HCEC 1CT (cell line): ENCODE measurements around the gene RNF144A.
"Not testable (repeated sequence)": the region's sequence is repeated elsewhere in the genome, so short reads cannot be mapped to it uniquely, and the experiment has no call there.

ENCODE experiments used
- DNase-seq: peaks from one replicate; pipeline ENCODE4 v3.0.0-alpha.2; 2017

Gene RNF144A

DNA sequence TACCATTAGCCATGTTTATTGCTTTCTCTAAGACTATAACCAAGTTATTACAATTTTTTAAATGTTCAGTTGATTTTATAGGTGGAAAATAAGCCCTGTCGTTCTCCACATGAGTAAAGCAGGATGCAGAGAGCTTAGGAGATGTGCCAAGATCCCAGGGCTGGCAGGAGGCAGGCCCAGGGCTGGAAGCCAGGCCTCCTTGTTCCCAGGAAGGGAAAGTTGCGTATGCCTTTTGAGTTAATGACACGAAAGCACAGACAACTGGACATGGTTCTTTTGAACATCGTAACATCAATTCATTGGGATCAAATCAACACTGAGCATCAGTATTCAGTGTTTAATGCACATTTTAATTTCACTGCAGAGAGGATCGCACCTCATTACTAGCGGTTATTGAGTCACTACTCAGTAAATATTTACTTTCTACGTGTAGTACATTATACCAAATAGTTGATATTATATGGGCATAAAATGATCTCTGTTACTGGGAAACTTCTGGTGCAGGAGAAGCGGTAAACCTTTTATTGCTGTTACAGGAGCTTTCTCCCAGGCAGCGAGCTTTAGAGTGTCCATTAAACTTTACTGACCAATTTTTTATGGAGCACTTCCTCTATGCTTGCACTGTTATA, 60.0 kb downstream of the RNF144A start:
- no peak for DNase-seq

DNA sequence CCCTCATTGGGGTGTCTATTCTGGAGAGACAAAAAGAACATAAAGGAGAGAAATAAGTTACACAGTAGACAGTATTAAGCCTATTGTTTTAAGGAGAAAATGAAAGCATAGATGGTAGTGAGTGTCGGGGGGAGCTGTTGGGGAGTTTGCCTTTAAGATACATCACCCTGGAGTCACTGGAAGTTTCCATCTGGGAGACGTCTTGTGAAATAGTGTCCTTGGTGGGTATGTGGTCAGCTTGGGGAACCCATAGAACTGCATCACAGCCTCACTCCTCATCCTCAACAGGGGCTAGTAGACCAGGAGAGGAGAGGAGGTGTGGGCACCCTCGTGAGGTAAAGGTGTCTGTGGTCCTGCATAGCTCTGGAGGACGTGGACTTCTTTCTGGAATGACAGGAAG, 60.6 kb downstream of the RNF144A start:
- DNase-seq = no peak

DNA sequence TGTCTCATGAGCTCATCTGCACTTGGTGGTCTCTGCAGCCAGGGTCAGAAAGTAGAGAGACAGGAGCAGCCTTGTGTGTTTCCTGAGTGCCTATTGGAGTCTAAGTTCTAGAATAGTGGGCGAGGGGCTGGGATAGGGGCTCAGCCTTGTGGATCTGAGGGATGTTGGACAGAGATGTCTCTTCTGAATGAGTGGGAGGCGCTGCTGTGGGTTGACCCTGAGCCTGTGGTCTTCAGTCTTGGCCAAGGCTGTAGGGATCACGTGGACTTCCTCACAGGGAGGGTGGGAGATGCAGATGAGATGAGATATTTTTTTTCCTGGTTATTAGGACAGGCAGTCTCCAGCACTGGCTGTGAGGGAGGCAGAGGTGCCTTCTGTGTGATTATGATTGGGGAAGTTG, 61.8 kb downstream of the RNF144A start:
- no peak for DNase-seq

DNA sequence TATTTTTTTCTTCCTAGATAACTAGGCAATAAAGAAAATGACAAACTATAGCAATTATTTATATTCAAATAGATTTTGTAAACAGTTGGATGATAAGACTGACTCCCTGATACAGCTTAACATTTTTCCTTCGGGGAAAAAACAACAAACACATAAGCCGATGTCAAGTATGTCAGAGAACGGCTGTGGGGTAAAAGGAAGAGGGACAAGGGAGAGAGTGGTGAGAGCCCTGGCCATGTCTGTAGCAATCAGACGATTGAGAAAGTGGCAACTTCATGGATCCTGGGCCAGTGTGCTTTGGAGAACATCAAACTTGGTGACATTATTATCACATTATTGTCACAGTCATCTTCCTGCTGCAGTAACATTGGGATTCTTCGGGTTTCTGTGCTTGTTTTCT, 65.2 kb downstream of the RNF144A start:
- DNase-seq = no peak

DNA sequence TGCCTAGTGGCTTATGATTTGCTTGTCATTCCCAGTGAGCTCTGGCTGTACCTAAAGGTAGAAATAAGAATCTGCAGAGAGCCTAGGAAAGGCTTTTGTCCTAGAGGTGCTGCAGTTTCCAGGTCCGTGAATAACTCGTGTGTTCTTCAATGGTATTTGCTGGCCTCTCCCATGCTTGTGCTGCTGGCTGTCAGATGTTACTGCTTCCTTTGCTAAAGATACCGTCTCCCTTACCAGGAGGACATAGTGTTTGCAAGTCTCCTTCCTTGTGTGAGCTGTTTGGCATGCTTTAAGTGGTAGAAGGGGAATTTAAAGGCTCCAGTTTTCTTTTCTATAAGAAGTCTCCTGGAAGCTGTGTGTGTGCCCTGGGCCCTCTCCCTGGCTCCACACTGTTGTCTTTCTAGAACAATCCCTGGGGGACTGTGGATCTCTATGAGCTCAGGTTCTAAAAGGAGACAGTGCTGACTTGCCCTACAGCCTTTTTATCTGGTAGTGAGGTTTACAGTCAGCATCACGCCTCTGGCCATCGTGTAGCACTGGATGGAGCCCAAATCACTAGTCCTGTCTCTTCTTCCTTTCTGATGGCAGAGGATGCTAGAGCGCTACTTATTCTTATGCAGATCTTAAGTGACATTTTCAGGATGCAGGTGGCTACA, 65.8 kb downstream of the RNF144A start:
- DNase-seq = no peak

DNA sequence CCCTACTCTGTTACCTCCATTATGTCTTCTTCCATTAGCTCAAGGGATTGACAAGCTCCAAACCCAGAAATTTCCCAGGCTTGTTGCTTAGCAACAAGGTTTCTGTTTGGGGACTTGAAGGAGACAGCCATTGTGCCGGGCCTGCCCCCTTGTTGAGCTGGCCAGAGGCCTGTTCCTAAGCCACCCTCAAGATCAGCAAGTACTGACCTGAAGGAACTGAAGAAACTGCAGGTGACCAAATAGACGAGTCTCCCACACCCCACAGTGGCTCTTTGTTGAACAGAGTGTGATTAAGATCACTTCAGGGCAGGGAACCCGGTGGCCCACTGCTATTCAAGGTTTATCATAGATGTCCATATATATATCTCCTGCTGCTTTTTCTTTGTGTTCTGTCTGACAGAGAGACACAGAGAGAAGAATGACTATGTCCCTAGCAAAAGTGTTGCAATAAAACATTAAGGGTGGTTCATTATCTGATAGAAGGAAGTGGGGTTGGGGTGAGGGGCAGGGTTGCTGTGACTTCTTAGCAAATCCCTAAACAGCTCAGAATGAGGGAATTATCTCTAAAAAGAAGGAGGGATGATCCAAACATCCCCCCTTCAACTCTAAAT, 69.2 kb downstream of the RNF144A start:
- no peak for DNase-seq

DNA sequence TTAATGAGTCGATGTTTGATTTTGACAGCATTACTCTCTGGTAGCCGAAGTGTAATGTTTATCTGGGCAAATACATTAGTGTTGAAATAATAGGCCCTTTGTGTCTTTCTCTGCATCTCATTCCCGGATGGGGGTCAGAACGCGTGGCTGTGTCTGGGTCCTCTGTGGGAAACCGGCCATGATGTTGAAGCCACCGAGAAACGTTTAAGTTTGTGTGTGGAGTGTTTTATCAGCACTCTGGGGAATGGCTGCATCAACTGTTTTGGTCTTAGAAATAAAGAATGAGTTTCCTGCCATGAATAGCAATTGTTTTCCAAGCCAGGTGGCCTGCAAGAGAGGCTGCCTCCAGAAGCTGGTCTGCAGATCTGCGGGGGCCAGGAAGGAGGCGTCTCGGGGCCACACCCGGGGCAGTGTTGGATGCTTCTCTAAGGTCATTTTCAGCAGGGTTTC, 69.7 kb downstream of the RNF144A start:
- no peak for DNase-seq

DNA sequence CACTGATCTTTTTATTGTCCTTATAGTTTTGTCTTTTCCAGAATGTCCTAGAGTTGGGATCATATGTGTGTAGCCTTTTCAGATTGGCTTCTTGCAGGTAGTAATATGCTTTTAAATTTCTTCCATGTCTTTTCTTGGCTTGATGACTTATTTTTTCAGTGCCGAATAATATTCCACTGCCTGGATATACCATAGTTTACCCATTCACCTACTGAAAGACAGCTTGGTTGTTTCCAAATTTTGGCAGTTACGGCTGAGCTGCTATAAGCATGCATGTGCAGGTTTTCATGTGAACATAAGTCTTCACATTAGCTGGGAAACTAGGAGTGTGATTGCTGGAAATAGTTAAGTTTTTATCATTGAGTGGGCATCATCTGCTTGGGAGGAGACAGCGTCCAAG, 73.7 kb downstream of the RNF144A start:
- no peak for DNase-seq

DNA sequence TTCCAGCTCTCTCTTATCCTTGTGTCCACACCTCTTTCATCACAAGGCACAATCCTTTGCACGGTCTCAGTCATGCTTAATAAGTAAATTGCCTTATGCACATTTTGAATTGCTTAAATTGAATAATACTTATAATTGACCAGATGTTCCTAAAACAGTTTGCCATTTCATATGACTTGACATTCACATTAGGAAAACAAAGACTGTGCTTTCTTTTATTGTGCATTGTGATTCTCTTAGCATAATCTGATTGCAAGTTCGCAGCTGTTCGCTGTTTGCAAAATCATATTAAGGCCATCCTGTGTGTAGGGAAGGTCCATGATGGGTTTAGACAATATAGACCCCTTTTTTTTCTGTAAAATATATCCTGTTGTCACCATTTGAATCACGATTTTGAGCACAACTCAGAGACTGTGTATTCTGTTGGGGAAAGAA, 75.6 kb downstream of the RNF144A start:
- no peak for DNase-seq

DNA sequence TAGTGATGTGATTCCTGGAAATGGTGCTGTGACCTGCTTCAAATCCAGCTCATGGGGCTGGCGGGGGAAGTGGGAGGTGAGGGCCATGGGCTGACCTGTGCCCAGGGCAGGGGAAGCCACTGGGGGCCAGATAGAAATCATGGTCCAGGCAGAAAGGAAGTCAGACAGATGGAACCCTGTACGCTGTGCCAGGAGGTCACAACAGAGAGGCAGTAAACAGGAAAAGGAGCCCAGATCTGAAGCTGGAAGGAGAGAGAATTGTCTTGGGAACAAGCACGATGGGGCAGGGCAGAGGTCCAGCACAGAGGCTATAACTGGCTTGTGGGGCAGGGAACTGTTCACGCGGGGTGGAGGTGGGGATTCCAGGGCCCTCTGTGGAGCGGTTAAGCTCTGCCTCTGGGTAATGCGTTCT, 76.0 kb downstream of the RNF144A start:
- no peak for DNase-seq

DNA sequence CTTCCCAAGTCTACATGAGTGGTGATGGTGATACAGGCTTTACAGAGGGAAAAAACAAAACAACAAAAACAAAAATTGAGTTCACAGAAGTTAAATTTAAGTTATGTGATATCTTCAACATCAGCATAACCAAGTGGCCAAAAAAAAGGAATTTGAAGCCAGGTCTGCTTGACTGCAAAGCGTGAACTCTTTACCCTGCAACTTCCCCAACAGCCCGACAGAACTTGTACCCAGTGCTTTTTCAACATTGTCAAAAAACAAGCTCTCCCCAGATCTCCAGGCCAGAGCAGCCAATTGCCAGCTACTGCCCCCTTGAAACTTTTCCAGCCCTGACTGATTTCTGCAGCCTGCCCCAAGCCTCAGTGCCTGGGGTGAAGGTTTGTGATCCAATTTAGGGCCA, 76.7 kb downstream of the RNF144A start:
- no peak for DNase-seq

DNA sequence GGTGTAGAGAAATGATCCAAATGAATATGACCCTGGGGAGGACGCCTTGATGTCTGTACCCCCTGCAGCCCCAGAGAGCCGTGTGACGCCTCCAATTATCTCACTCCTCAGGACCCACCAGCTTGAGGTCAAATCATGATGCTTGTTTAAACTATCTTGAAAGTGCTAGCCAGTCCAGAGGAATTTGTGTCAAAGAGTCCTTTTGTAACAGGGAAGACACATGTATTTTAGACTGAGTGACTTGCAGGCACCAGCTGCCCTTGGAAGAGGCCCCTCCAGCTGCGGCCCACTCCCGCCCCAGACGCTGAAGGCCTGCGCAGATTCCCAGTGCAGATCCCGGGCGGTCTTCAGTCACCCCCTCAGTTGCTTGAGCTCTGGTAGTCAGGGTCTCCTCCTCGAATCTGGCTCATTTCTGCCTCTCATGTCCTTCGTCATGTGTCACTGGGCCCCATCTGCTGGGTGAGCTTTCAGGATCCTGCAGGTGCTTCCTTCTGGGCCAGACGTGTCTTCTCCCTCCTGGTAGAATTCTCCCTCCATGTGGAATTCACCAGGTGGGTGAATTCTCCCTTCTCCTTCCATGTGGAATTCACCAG, 77.4 kb downstream of the RNF144A start:
- no peak for DNase-seq

DNA sequence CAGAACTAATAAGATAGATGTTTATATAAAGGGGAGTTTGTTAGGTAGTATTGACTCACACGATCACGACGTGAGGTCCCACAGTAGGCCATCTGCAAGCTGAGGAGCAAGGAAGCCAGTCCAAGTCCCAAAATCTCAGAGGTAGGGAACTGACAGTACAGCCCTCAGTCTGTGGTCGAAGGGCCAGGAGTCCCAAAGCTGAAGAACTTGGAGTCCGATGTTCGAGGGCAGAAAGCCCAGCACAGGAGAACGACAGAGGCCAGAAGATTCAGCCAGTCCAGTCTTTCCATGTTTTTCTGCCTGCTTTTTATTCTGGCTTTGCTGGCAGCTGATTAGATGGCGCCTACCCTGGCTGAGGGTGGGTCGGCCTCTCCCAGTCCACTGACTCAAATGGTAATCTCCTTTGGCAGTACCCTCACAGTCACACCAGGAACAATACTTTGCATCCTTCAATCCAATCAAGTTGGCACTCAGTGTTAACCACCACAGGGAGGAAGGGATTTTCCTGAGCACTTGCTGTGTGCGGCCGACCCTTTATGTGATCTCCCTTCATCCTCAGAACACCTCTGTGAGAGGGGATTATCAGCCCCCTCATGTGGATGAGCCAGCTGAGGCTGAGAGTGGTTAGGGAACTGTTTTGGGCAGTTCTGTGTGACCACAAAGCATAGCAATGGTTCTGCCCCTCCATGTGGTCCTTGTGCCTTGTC, 78.3 kb downstream of the RNF144A start:
- no peak for DNase-seq

DNA sequence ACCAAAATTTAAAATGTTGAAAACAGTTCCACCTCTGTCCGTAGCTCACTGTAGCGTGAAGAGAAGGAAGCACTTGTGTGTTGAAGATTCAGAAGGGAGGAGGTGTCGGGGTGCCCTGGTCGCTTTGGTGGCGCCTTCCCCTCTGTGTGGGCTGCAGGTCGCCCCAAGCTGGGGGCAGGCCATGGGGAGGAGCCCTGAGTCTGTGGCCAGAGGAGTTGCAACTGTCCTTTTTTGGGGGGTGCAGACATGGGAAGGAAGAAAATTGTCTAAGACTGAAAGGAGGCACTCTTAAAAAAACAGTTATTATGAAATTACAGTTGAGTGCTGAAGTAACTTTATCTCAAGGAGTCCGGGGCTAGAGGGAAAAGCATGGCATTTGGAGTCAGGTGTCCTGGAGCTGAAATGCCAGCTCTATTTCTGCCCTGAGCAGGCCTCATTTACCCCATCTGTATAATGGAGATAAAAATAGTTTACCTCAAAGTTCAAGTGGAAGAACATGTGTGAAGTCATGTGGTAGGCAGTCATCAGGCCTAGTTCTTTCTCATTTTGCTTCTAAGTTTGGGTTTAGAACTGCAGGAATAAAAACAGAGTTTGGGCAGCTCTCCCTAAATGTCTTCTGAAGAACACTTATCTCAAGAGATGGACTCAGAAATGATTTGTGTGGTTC, 82.1 kb downstream of the RNF144A start:
- no peak for DNase-seq

DNA sequence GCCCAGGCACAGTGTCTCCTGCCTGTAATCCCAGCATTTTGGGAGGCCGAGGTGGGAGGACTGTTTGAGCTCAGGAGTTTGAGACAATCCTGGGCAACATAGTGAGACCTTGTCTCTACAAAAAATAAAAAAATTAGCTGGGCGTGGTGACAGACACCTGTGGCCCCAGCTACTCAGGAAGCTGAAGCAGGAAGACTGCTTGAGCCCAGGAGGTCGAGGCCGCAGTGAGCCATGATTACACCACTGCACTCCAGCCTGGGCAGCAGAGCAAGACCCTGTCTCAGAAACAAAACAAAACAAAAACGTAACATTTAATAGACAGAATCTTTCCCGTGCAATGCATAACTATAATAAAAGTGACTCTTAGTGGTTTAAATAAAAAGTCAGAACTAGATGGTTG, 84.2 kb downstream of the RNF144A start:
- not testable (repeated sequence) for DNase-seq

DNA sequence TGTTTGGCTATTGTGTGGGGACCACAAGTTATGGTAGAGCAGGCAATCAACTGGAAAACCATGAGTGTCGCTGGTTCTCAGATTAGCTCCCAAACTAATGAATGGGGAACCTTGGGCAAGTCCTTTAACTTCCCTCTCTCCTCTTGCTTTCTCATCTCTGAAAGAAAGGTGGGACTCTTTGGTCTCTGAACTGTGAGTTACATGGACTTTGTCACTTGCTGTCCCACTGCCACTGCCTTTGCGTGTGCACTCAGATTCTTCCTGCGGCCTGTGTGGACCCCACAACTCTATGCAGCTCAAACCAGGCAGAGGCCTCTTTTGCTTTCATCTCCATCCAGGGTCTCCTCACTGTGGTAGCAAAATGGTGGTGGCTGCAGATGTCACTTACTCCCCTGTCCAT, 86.7 kb downstream of the RNF144A start:
- DNase-seq = no peak

DNA sequence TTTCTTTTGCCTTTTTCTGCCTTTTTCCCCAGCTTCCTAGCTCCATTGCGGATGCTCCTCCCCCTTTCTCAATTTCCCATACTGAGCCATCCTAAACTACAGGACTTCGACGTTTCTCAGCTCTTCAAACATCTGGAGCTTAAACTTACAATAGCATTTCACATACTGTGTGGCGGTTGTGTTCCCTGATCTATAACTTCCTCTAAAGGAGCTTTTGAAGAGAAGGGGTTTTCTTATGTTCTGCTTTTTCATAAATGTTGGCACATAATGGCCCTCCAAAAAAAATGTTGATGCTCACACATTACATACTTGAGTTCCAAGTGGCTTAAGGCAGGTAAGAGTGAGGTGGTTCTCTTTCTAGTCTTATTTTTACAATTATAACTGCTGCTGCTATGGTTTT, 87.4 kb downstream of the RNF144A start:
- DNase-seq = no peak

DNA sequence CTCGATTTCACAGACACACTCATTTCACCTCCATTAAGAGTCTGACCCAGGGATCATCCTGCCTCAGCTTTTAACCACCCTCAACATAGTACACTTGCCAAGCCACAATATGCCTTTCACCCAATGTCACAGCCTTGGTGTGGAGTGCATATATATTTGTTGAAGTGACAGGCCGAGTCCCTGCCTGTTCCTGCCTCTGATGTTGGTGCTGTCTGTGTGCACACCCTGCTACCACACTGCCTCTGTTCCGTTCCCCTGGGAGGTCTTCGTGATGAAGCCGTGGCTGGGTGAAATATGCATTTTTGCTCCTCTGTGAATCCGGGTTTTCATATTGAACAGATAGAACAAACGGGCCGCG, 90.3 kb downstream of the RNF144A start:
- no peak for DNase-seq

DNA sequence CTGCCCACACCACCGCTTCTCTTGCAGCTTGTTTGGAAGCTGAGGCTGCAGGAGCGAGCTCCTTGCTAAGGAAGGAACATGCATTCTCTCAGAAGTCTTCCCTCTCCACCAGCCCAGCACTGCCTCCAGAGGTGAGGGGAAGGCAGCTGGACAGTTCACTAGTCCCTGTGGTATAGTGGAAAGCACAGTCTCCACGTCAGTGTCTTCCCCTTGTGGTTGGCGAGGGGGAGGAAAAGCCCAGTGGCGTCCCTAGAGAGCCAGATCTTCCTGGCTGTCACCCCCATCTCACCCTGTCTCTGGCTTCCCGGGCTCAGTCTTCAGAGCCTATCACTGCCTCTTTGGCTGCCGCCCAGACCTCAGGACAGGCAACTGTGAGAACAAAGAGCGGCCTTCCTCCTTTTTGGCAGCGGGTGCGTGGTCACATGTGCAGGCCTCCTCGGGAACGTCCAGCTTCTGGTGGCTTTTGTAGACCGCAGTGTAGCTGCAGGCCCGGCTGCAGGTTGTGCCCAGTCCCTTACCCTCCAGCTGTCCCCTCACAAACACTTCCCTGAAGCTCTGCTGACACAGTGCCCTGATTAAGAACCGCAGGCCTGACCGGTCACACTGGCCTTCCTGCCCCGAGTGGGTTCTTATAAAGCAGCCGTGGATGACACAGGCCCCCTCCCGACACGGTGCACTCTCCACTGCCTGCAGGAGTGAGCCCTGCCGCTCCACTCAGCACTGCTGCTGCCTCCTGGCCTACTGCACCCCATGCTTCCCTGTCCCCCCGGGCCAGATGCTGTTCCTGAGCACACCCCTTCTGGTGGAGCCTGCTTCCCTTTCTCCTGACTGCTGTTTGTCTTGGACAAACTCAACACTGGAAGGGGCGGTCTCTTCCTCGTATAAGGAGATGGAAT, 90.9 kb downstream of the RNF144A start:
- DNase-seq = no peak

DNA sequence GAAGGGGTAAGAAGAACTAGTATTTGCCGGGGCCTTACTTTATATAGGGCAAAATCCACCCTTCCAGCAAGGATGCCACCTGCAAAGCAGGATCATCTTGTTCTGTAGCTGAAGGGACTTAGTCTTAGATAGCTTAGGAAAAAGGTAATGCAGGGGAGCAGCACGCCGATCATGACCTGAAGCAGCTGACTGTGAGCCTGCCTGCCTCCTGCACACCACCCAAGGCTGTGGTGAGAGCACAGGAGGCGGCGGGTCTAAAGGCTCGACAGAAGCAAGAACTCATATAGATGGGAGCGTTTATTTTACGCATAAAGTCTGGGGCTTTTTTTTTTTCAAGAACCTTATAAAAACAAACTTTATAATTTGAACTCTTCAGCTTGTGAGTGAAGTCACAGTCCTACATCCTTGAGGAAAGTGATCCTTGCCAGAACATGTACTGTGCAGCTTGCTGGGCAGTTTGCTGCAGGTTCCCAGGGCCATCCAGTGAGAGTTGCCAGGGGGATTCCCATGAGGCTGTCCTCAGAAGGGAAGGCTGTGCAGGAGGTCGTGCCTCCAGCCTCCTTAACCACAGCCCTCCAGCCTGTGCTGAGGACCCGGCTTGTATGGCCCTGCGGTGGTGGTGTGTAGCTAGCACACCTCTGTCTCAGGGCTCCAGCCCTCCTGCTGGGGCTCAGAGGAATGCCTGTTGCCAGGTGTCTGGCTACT, 92.1 kb downstream of the RNF144A start:
- no peak for DNase-seq

DNA sequence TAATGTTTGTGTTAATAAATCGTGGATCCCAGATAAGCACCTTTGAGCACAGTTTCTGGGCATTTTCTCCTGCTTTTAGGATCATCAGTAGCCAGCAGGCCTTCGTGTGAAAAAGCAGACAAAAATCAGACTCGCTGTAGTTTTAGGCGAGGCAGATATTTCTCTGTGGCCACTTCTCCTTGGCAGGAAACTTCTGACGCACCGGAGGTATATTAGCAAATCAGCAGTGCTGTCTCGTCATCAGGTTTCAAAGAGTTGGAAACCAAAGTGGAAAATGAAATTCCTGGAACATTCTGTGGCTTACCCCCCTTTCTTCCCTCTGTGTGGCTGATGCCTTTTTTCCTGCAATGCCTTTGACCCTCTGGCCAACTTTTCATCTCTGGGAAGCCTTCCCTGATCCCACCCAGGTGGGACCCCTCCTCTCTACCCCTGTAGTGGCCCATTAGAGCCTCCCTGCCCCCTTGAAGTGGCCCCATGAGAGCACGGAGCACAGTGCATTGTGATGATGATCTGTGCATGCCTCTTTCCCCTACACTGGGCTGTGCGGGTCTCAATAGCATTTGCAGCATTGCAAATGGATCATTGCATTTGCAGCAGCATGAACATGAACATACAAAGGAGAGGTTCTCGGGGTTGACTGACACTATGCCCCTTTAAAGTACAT, 93.3 kb downstream of the RNF144A start:
- DNase-seq = no peak
